HG03469 (cell line): ENCODE measurements around the gene NLRC5.
"Not testable (repeated sequence)": the region's sequence is repeated elsewhere in the genome, so short reads cannot be mapped to it uniquely, and the experiment has no call there.

Source experiments
- ATAC-seq: cut with Tn5 transposase; IDR thresholded peaks from one replicate; pipeline ENCODE4 v1.9.1; 2021; ENCODE audit warnings: mild to moderate bottlenecking, moderate library complexity, moderate number of reproducible peaks; ENCODE audit not compliant: unreplicated experiment

Gene NLRC5

GRCh38 chr16:56961851-56962281, 27.5 kb upstream of the NLRC5 start, which contains the start of gene CETP:
Gene CETP (plus strand): TSS chr16:56961950. CDS start chr16:56961980, 30 bp downstream.
- no peak for ATAC-seq

DNA sequence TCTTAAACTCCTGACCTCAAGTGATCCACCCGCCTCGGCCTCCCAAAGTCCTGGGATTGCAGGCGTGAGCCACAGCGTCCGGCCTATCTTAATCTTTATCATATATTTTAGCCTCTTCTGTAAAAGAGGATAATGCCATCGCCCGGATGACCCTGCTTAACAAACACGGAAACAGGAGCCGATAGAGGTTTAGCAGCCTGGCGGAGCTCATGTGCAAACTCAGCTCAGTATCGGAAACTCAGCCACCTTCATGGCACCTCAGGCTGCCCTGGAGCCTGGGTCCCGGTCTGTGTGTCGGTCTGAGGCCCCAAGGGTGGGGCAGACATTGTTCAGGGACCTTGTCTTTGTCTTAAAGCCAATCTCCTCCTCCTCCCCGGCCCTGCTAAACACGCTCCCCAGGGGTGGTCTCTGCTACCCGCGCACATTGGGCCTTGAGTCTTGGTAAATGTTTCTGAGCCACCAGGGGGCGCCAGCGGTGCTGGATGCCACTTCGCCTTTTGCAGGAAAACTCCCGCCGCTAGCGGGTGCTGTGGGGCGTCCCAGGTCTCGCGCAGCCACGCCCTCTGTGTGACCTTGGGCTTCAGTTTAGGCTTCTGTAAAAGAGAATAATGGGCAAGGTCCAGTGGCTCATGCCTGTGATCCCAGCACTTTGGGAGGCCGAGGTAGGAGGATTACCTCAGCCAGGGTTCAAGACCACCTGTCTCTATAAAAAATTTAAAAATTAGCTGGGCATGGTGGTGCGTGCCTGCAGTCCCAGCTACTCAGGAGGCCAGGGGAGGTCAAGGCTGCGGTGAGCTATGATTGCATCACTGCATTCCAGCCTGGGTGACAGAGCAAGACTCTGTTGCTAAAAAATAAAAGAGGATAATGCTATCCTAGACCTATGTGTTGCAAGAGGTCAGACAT, 24.9 kb upstream of the NLRC5 start:
- no peak for ATAC-seq

DNA sequence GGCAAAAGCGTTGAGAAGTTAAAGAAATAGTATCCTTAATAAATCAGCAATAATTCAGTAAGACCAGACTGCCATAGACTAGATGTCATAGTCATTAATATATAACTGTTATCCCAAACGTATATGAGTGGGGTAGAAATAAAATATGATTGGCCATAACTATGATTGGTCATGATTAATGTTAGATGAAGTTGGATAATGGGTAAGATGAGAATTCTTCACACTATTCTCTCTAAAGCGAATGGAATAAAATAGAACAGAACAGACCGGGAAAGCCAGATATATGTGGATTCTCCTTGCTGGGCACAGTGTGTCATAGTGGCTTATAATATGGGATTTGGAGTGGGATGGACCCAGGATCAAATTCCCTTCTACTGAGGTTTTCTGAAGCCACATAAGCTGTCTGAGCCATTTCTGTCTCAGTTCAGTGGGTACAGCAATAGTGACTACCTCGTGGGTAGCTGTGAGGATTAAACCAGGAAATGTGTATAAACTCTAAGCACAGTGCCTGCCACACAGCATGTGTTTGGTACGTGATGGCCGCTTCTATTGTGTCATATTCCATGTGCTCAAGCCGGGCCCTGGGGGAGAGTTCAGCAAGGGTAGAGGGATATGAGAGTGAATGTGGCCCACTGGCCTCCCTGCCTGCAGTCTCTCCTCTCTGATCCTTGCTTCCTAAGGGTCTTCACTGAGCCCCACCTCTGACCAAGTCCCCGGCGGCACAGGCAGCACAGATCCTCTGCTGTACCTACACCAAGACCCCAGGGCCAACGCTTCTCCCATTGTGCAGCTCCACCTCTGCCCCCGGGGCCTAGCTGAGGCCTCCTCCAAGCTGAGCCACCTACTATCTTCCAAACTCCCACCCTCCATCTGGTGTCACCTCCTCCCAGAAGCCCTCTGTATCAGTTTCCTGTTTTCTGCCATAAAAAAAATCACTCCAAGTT, 23.9 kb upstream of the NLRC5 start:
- ATAC-seq, result no peak

- ATAC-seq, result no peak
Measured at GRCh38 chr16:56966093-56966475, 23.3 kb upstream of the NLRC5 start.

DNA sequence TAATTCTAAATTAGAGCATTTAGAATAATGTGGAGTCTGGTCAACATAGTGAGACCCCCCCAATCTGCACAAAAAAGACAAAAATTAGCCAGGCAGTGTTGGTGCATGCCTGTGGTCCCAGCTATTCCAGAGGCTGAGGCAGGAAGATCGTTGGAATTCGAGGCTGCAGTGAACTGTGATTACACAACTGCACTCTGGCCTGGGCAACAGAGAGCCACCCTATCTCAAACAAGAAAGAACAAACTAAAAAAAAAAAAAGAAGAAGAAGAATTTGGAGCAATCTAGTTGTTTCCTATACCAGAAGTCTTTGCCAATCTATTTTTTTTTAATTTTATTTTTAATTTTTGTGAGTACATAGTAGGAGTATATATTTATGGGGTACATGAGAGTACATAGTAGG, 21.6 kb upstream of the NLRC5 start:
- no peak for ATAC-seq

- ATAC-seq, result no peak
Measured at GRCh38 chr16:56969769-56970168, 19.6 kb upstream of the NLRC5 start.

DNA sequence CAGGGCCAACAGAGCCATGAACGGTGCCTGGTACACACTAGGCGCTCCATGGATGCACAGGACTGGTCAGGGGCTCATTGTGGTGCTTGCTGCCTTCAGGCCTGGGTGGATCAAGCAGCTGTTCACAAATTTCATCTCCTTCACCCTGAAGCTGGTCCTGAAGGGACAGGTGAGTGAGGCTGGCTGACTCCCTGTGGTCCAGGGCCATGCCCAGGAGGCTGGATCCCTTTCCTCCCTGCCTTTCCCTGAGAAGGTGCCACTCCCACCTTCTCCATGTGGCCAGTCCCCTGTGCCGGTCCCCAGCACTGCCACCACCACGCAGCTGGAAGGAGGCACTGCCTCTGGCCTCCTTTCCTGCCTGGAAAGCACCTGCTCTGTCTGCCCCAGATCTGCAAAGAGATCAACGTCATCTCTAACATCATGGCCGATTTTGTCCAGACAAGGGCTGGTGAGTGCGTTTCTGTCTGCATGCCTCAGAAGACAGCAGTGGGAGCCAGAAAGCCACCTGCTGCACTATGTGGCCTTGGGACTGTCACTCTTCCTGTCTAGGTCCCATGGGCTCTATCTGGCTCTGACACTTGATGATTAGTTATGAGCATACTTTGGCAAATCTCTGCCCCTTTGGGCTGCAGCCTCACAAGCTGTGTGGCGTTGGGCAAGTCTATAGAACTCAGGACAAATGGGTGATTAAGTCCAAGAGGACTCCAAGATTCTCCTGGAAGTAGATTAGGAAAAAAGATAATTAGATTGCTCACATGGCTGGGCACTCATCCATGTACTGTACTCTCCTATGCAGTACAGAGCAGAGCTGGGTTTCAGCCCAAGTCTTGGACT, 18.2 kb upstream of the NLRC5 start:
- ATAC-seq, result peak; percentile 40

- ATAC-seq, result no peak
Measured at GRCh38 chr16:56971768-56972043, 17.7 kb upstream of the NLRC5 start.

DNA sequence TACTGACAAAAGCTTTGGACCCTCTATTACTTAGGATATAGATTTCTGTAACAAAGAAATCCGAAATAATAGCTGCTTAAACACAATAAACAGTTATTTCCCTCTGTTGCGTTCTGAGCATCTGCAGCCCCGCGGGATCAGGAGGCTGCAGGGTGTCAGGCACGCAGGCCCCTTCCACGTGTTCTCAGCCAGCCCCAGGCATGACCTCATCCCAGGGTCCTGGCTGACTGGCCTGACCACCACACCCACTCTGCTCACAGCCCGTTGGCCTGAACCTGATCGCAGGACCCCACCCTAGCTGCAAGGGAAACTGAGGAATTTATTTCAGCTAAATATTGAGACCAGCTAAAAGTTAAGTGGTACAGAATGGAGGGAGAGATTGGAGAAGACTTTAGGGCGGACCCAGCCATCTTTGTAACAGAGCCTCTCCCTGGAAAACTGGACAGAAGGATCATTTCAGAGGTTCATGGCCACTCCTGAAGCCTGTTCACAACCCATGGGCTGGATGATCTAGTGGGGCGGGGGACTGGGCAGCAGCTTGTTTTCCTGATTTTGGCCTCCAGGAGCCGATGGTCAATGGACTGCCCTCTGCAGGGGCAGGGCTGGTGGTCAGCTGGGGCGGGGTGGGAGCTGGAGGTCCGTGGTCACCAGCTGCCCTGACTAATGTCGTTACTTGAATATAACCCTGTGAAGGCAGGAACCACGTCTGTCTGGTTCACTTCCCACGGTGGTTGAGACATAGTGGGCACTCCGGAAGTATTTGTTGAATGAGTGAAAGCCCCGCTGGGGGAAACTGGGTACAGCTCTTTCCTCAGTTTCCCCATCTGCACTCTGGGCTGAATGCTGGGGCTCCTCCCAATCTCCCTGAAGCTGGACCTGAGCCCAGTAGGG, 16.7 kb upstream of the NLRC5 start:
- no peak for ATAC-seq

DNA sequence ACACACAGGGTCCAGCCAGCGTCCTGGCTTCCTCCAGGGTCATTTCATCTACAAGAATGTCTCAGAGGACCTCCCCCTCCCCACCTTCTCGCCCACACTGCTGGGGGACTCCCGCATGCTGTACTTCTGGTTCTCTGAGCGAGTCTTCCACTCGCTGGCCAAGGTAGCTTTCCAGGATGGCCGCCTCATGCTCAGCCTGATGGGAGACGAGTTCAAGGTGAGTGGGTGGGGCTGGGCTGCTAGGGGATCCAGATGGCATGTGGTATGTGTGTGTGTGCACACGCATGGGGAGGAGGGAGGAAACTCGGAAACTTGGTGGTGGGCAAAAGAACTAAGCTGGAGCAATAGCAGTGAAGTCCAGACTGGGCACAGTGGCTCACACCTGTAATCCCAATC, 16.1 kb upstream of the NLRC5 start:
- ATAC-seq, result no peak

DNA sequence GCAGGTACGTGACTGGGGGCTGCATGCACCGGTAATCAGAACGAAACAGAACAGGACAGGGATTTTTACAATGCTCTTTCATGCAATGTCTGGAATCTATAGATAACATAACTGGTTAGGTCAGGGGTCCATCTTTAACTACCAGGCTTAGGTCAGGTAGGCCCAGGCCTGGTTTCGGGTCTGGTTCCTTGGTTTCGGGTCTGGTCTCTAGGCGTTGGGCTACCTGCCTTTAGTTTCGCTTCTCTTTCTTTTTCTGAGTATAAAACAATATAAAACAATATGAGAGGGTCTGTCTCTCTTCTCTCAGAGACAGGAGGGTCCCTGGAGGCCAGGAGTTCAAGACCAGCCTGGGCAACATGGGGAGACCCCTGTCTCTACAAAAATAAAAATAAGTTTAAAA, 15.5 kb upstream of the NLRC5 start:
- ATAC-seq, result not testable (repeated sequence)

- ATAC-seq, result no peak
Measured at GRCh38 chr16:56974549-56975300, 14.6 kb upstream of the NLRC5 start.

GRCh38 chr16:56975714-56976113, 13.6 kb upstream of the NLRC5 start:
- ATAC-seq, result no peak

GRCh38 chr16:56977216-56977615, 12.1 kb upstream of the NLRC5 start:
- ATAC-seq, result no peak

DNA sequence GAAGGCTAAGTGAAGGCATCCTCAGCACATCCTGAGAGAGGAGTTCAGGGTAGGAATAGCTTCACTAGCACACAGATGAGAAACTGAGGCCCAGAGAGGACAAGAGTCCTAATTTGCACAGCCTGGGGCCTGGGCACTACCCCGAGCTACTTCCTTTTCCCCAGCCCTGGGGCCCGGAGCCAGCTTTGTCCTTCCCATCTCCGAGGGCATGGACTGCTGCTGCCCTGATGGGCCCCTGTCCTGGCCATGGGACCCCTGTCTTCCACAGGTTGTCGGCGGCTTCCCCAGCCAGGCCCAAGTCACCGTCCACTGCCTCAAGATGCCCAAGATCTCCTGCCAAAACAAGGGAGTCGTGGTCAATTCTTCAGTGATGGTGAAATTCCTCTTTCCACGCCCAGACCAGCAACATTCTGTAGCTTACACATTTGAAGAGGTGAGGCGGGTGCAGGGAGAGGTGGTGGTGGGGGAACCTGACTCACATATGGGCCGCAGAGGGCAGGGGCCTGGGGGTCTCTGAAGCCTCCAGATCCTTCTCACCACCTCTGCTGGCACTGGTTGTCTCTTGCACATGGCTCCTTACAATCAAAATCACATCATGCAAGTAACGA, 11.4 kb upstream of the NLRC5 start:
- ATAC-seq, result no peak

DNA sequence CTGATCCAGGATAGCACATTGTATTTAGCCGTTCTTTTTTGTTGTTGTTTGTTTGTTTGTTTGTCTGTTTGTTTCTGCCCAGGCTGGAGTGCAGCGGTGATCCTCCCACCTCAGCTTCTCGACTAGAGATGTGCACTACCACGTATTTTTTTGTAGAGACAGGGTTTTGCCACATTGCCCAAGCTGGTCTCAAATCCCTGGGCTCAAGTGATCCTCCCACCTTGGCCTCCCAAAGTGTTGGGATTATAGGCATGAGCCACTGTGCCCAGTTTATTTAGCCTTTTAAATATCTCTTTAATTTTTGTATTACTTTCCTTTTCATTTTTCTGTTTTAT, 9.2 kb upstream of the NLRC5 start:
- no peak for ATAC-seq

DNA sequence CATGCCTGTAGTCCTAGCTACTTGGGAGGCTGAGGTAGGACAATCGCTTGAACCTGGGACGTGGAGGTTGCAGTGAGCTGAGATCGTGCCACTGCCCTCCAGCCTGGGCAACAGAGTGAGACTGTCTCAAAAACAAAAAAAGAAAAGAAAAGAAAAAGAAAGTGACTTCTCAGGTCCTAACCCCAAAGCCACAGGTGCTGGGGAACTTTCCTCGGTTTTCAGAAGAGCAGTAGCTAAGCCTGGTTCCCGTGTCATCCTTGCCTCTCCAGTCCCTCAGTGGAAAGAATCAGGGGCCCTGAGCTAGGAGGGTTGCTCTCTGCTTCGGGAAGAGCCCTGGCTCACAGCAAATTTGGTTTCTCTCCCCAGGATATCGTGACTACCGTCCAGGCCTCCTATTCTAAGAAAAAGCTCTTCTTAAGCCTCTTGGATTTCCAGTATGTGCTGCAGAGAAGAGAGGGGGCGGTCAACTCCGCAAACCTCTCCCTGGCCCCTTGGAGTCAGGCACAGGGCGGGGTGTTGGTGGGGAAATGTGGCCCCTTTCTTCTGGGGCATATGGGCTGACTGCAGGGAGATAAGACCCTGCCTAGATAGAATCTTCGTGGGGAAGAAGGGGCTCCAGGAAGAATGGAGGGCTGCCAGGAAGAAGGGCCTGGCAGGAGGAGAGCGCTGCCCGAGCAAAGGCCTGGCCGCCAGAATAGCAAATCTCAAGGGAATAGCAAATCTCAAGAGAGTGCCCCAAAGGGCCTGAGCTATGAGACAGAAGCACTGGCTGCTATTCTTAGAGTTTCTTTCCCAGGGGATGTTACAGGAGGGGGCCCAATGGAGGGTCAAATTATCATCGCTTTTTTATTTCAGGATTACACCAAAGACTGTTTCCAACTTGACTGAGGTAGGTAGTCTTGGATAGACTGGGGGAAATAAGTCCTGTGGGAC, 8.3 kb upstream of the NLRC5 start:
- no peak for ATAC-seq

DNA sequence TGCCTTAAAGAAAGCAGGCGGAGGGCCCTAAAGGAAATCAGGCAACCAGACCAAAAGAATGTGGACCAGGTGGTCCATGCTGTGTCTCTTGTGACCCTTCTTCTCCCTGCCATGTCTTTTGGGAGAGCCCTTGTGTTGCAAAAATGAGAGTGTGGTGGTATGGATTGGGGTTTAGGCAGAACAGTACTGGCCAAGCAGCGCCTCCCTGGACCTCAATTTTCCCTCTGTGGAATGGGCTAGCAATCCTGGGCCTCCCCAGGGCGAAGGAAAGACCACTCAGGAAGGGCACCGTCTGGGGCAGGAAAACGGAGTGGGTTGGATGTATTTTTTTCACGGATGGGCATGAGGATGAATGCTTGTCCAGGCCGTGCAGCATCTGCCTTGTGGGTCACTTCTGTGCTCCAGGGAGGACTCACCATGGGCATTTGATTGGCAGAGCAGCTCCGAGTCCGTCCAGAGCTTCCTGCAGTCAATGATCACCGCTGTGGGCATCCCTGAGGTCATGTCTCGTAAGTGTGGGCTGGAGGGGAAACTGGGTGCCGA, 7.6 kb upstream of the NLRC5 start:
- ATAC-seq, result no peak
